M059J (cell line): ENCODE measurements around the gene OXTR. TPM values are rescaled to one million over a fixed set of nuclear protein-coding genes. Genes with fewer than 3 reads are reported as not detected.
A peak's percentile ranks its signal among the peaks of the same experiment; 100 is the strongest.

ENCODE experiments used
- DNase-seq: peaks from one replicate; pipeline ENCODE4 v3.0.0-alpha.2; 2012; ENCODE audit warnings: low read depth
- total RNA-seq: library from RNA; depleted of rRNA; stranded (reverse); fragments of >200 nt; shearing (Covaris generic); gene quantifications from 2 replicates; pipeline ENCODE4 v1.2.3, GENCODE V29; 2014; rRNA removed

Gene OXTR
- total RNA-seq, result 47.6 and 68.4 TPM in 2 replicates

DNA sequence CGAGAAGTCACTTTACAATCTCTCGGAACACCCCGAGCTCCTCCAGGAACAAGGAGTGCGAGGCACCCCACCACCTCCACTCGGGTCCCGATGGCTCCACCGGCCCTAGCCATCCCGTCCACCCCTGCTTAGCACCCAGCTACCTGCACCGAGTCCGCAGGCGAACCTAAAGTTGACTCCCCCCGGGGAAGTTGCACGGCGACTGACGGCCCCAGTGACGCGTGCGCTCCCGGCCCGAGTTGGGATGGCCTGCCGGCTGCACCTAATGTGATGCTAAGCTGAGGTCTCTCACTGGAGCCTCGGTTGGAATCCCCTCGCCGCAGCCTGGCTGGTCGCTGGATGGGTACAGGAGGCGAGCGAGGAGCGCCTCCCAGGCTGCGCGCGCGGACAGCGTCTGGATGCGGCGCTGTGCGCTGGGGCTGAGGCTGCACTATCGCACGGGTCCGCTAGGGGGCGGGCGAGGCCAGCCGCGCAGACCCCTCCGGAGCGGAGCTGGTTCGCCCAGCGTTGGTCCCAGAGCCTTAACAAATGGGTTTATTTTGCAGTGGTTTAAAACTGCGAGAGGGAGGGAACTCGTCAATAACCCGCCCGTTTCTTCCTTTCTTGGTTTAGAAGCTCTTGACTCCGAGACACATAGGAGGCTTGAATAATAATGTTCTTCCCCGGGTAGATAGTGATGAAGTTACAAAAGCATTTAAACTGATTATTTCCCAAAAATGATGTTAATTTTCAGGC, at the start of gene OXTR:
Gene OXTR (minus strand): TSS at position 526 of the 735 bp plus-strand sequence. CDS start 1,426 bp downstream, outside the sequence.
- DNase-seq, result peak; percentile 78

DNA sequence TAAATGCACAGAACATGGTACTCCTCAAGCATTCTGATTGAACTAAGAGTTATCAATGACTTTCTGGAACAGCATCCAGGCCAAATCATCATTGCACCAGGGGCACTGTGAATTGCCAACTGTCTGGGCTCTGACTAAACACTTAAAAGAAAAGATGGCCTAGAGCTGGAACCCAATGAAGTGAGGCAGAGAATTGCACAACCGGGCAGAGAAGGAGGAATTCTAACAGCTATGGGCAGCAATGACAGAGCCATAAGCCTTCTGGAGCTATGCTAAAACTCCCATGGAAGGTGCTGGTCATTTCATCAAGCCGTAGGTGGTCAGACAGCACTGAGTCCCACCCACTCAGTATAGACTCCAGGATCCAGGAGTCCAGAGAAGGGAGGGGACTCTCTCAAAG, 48.1 kb upstream of the OXTR start:
- no peak for DNase-seq

DNA sequence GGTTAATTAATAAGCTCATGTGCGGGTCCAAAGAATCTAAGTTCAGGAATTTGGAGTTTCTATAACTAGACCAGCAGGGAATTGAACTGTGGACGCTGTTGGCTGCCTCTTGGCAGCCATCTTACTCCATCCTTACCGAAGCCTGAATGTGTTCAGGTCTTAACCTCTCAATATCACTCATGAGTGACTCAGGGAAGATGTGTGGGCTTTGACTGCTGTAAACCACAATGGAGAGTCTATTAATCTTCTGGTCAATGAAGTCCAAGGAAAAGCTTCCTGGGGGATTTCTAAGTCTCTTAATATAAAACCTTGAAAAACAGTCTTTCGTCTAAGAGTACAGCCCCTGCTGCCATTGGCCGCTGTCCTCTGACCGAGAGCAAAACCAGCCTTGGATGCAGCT, 46.7 kb upstream of the OXTR start:
- peak; percentile 41 for DNase-seq

DNA sequence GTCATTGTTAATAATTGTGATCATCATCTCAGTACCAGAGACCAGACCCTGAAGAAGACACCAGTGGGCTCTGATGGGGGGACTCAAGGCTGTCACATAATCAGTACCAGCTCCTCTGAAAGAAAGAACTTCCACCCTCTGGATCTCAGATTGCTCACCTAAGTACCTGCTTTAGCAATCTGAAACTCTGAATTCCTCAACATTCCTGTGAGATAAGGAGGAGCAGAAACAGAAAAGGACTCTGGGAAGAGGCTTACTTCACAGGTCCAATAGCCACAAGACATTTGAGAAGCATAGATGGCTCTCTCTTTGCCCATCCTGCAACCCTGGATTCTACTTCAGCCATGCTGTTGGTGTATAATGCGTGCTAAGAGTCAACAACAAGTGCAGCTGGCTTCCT, 44.0 kb upstream of the OXTR start:
- no peak for DNase-seq

DNA sequence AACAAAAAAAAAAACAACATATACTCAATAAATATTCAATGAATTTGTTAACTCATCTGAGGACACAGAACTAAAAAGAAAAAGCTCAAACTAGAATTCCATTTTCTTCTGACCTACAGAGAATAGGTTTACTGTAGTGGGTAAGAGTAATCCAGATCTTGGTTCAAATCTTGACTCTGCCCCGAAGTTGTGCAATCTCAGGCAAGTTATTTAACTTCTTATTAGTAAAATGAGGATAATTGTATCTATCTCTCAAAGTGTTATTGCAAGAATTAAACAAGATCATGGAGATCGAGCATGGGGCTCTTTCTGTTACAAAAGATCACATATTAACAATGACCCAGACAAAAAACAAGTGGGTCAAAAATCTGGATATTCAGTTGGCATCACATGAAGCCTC, 41.1 kb upstream of the OXTR start:
- DNase-seq, result no peak

DNA sequence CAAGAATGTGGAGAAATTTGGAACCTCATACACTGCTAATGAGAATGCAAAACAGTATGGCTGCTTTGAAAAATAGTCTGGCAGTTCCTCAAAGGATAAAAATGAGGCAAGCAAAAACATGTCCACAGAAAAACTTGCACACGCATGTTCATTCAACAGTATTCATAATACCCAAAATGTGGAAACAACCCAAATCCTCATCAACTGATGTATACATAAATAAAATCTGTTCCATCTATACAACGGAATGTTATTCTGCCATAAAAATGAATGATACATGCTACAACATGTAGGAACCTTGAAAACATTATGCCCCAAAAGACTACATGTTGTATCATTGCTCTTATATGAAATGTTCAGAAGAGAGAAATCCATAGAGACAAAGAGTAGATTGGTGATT, 36.4 kb upstream of the OXTR start:
- no peak for DNase-seq

DNA sequence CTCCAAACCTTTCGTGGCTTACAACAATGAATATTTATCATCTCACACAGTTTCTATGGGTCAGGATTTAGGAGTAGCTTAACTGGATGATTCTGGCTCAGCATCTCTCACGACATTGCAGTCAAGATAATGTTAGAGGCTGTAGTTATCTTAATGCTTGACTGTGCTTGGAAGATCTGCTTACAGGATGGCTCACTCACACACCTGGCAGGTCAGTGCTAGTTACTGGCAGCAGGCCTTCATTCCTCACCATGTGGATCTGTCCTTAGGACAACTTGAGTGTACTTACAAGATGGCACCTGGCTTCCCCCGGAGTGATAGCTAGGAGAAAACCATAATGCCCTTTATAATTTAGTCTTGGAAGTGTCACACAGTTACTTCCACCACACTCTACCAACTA, 32.8 kb upstream of the OXTR start:
- no peak for DNase-seq

DNA sequence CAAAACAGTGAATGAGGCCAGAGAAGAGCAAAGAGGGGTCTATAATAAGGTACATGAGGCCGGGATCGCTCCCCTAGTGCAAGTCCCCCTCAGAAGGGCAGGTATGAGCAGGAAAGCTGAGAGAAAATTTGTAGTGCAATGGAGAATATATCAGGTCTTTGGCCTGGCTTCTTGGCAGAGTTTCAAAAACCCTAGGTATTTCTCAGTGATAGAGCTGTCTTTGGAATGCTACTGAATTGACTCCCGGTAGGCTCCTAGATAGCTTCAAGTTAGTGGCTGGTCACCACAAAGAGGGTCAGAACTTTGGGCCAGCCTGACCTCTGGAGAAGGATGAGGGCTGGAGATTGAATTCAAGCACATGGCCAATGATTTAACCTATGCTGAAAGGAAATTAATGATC, 30.6 kb upstream of the OXTR start:
- no peak for DNase-seq

DNA sequence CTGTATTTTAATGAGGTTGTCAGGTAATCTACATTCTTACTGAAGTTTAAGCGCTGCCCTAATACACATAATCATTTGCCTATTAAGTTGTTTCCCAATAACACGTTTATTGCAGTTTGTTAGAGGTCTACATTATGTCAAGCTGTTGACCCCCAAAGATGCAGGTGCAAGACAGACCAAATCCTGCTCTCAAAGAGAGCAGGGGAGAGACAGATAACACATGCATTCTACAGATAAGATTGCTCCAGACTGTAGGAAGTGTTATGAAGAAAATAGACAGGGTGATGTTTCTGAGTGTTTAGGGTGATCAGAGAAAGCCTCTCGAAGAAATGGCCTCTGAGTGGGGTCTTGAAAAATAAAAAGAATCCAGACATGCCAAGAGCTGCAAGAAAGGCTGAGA, 24.8 kb upstream of the OXTR start:
- no peak for DNase-seq

DNA sequence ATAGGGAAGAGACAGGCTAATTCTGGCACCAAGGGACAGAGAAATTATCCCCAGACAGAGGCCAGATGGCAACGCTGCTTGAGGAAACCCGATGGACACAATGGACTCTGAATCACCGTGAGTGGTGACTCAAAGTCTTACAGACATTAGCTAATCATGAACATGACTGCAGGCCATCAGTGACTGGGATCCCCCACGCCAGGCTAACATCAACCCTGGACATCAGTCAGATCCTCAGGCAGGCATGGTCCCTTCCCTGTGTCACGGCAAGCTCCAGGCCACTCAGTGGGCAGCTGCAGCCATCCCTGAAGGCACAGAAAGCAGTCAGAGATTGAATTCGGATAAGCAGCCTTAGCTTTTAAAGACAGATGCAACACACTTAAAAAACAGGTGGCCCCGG, 23.8 kb upstream of the OXTR start:
- peak; percentile 88 for DNase-seq

DNA sequence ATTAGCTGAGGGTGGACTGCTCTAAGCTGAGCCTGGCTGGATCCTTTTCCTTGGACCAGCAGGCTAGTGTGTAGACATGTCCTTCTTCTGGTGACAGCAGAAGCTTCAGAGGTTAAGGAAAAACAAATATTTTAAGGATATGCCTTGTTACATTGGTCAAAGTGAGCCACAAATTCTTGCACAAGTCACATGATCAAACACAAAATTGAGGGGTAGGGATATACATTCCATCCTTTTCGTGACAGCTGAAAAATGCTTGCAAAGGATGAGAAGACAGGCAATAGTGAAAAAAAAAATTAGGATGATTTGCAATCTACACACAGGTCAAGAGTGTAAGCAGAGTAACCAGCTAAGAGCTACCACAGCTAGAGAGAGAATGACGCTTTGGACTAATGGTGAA, 21.1 kb upstream of the OXTR start:
- DNase-seq, result no peak

DNA sequence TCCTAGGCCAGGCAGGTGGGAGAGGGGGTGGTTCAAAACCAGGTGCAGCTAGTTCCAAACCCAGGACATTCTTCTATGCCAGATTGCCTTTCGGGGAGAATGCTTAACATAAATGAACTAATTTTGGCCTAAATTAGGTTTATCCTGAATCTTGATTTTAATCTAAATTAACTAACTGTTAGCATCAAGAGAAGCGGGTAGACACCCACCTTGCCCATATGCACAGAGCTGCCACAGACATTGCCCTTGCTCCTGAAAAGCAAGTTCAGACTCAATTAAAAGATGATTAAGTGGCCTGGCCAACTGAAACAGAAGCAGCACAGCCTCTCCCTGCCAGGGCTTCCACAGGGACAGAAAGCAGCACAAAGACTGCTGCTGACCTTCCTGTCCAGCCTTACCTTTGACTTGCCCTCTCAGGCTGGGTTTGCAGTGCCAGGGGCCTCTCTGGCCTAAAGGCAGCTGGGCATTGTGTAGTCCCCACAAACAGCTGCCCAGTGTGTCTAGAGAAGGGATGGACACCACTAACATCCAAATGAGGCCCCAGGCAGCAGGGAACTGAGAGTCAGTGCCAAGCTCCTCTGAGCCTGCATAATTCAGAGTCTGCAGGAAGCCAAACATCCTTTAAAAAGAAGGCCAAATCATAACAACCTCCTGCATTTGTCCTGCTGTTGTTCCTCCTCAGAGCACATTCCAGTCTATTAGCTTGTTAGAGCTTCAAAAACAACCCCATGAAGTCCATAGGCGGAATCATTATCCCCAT, 15.4 kb upstream of the OXTR start:
- no peak for DNase-seq

DNA sequence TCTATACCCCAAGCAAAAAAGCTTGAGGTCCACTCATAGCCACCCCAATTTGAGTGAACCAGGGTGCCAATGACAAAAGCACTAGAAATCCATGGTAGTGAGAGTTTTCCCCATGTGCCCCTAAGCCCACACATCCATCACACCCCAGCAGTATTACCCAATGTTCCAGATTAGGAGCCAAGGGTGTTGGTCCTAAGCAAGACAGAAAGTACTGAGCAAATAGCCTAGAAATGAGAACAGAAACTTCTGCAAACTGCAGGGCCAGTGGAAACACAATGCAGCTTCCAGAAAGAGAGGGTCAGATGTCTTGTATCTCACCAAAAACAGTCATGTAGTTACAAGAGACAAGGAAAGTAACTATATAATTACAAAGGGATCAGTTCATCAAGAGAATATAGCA, 10.9 kb upstream of the OXTR start:
- DNase-seq, result no peak

DNA sequence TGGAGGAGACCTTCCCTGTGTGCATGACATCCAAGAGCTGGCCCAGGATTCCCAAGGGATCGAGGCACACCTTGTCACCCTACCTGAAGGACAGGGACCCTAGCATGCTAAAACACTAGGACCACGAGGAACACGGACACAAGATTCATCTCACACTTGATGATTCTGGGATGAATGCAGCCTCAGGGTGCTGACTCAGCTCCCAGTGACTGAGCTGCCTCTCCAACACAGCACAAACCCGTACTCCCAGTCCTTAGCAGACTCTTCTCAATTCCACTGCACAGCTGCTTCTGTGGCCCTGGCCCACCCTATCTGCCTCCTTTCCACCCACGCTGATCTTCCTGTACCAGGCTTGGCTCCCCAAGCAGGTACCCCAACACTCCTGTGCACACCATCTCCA, 9.1 kb upstream of the OXTR start:
- DNase-seq, result peak; percentile 59

DNA sequence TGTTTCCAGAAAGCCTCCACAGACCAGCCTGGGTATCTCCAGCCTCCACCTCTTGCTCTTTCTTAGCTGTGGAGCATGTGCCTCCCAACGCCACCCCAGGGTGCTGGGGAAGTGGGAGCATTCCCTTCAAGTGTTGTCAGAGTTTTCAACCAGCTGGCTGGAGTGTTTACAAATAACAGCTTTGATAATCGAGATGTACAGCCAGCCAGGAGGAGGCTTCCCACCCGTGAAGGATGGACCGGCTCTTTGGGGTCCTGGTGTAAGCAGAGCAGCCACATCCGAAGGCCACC, 8.5 kb upstream of the OXTR start:
- DNase-seq, result no peak

DNA sequence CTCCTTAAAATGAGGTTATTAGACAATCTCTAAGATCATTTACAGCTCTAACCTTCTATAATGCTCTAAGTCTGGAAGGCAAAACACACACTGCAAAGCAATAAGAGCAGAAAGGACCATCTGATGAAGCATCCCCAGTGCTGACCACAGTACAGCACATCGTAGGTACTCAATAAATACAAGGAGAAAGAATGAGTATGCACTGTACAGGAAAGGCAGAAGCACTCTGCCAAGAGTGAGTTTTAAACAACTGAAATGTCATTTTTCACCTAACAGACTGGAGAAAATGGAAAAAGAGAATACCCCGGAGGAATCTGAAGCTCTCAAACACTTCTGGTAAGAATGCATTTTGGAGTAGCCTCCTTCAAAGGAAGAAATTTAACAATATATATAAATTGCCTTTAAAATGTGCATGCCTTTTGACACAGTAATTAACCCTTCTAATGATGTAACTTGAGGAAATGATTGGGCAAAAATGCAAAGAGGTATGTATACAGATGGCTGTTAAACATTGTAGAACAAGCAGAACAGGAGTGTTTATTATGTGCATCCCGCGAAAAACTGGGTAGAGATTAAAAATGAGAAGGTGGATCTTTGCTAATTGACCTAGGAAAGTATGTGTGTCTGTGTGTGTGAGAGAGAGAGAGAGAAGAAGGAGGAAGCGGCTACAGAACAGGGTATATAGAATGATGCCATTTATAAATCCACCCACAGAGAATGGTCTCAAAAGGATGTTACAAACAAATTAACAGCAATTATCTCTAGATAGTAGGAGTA, 8.0 kb upstream of the OXTR start:
- DNase-seq, result no peak

DNA sequence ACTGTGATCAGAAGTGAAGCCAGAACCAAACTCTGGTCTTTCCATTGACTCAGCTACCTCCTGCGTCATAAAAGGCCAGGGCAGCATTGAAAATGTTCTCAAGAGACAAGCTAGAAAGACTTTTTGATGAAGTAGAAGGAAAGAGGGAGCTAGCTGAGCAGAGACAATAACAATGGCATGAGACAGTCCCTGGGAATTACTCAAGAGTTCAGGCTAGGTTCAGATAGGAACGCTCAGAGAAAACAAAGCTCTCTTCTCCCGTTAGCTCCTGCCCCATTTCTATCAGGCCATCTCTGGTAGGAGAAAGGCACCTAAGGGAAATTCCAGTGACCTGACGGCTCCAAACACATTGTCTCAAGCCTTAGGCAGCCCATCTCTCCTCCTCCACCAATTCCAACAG, 7.0 kb upstream of the OXTR start:
- DNase-seq, result peak; percentile 82

DNA sequence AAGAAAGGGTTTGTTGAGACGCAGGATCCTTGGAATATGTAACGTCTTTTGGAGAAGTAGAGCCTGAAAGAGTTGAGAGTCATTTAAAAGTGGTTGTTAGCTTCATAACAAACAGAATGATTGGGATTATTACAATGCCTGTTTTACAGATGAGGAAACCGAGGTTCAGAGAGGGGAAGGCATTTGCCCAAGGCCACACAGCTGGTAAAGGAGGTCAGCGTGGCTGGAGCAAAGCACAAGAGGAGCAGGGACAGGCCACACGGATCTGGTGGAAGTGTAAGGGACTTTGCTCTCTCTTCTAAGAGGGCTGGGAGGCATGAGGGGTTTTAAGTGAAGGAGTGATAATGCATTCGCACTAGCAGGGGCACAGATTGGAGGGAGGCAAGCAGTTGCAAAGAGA, 6.2 kb upstream of the OXTR start:
- DNase-seq, result no peak

DNA sequence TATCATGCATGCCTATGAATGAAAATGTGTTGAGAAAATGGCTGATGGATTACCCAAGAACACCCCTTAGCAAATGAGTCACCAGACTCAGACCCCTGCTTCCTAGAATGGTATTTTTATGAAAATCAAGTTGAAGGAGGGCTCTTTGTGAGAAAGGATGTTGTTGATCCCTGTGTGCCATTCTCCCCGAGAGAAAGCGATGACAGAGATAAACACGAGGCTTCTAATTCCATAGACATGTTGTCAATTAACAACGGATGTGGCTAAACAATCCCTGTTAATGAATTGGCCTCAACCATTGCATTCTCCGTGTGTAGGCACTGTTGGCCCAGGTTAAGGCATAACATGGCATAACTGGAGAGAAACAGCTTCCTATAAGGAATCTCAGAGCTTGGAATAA, 5.8 kb upstream of the OXTR start:
- no peak for DNase-seq

DNA sequence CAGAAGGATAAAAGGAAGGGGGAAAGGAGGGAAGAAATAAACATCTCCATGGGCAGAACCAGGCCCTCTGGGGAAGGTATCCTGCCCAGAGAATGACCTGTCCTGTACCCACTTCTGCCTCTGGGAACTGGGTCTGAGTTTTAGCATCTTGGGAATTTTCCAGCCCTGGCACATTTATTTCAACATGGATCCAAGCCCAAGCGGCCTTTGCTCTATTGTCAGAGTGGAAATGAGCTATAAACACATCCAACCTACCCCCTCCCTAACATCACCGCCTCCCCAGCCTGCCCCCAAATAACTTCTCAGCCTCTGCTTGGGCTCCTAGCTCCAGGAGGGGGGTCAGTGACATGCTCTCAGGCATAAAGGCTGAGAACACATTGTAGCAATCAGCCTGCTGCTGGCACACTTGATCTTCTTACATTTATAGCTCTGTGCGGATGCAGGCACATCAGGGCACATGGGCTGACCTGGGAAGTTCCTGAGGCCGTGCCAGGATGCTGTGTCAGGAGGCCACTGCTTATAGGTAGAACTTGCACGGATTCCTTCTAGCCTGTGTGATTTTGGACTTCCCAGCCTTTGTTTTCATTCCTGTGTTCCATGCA, 4.6 kb upstream of the OXTR start:
- no peak for DNase-seq

DNA sequence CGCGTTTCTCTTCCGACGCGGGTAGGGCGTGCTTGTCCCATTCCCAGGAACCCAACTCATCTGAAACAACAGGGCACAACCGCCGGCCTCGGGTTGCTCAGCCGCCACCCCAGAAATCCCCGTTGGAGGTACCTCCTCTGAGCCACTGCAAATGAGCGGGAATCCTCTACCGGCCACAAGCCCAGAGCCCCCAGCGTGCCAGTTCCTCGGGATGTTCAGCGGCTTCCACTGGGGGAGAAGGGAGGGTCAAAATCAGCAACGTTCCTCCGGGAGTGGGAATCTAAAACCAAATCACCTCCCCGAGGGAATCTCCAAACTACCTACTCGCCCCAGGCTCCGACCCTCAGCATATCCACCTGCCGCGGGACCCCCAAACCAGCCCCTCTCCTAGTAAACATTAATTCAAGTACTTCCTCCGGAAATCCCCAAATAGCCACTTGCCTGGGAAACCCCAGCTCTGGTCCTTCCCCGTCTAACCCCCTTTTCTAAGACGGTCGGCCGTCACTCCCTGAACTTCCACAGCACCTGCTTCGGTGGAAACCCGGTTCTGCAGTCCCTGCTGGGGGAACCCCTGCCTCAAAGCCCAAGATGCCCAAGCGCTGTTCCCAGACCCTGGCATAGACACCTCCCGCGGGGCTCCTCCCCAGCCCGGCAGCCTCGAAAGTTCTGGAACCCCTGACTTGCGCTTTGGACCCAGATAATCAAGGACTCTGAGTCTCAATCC, 887 bp downstream of the OXTR start:
- no peak for DNase-seq
